ENCODE results near the gene ZNF420. TPM values are rescaled to one million over a fixed set of nuclear protein-coding genes. Genes with fewer than 3 reads are reported as not detected.

The ZNF420 gene
- total RNA-seq, 1 experiment from 2014 or later, result 14.6 TPM

DNA sequence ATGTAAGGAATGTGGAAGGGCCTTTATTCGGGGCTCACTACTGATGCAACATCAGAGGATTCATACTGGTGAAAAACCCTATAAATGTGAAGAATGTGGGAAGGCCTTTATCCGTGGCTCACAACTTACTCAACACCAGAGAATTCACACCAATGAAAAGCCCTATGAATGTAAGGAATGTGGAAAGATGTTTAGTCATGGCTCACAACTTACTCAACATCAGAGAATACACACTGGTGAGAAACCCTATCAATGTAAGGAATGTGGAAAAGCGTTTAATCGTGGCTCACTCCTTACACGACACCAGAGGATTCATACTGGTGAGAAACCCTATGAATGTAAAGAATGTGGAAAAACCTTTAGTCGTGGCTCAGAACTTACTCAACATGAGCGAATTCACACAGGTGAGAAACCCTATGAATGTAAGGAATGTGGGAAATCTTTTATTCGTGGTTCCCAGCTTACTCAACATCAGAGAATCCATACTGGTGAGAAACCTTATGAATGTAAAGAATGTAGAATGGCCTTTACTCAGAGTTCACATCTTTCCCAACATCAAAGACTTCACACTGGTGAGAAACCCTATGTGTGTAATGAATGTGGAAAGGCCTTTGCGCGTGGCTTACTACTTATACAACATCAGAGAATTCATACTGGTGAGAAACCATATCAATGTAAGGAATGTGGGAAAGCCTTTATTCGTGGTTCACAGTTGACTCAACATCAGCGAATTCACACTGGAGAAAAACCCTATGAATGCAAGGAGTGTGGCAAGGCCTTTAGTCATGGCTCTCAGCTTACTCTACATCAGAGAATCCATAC is 50.0 kb downstream of the ZNF420 start:
- DNase-seq (ENCODE audit: low read depth), result peak; percentile 29
- in situ Hi-C loops (cut with HindIII; ENCODE audit: low pct_unique_long_range_greater_than_20kb, low sequenced_read_pairs), result no loop called here

- in situ Hi-C loops (cut with HindIII; ENCODE audit: low pct_unique_long_range_greater_than_20kb, low sequenced_read_pairs), result no loop called here
- peak; percentile 28 for DNase-seq (ENCODE audit: low read depth)
These were observed 50.6 kb downstream of the ZNF420 start for GRCh38 chr19:37128821-37129177.

GRCh38 chr19:37136111-37136510 is 57.9 kb downstream of the ZNF420 start:
- no peak for DNase-seq (ENCODE audit: low read depth)
- in situ Hi-C loops (cut with HindIII; ENCODE audit: low pct_unique_long_range_greater_than_20kb, low sequenced_read_pairs), result no loop called here

- DNase-seq (ENCODE audit: low read depth), result no peak
- in situ Hi-C loops (cut with HindIII; ENCODE audit: low pct_unique_long_range_greater_than_20kb, low sequenced_read_pairs), result no loop called here
These were observed 70.0 kb downstream of the ZNF420 start for GRCh38 chr19:37148214-37148613.

DNA sequence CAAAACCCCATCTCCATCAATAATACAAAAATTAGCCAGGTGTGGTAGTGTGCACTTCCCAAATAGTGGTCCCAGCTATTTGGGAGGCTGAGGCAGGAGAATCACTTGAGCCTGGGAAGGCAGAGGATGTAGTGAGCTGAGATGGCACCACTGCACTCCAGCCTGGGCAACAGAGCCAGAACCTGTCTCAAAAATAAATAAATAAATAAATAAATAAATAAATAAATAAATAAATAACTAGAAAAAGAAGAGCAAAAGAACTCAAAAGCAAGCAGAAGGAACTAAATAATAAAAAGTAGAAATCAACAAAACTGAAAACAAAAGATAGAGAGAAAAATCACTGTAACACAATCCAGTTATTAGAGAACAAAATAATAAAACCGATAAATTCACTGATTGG is 81.9 kb downstream of the ZNF420 start:
- in situ Hi-C loops (cut with HindIII; ENCODE audit: low pct_unique_long_range_greater_than_20kb, low sequenced_read_pairs), result no loop called here
- no peak for DNase-seq (ENCODE audit: low read depth)

GRCh38 chr19:37165635-37166034 is 87.4 kb downstream of the ZNF420 start:
- in situ Hi-C loops (cut with HindIII; ENCODE audit: low pct_unique_long_range_greater_than_20kb, low sequenced_read_pairs), result no loop called here
- DNase-seq (ENCODE audit: low read depth), result no peak

DNA sequence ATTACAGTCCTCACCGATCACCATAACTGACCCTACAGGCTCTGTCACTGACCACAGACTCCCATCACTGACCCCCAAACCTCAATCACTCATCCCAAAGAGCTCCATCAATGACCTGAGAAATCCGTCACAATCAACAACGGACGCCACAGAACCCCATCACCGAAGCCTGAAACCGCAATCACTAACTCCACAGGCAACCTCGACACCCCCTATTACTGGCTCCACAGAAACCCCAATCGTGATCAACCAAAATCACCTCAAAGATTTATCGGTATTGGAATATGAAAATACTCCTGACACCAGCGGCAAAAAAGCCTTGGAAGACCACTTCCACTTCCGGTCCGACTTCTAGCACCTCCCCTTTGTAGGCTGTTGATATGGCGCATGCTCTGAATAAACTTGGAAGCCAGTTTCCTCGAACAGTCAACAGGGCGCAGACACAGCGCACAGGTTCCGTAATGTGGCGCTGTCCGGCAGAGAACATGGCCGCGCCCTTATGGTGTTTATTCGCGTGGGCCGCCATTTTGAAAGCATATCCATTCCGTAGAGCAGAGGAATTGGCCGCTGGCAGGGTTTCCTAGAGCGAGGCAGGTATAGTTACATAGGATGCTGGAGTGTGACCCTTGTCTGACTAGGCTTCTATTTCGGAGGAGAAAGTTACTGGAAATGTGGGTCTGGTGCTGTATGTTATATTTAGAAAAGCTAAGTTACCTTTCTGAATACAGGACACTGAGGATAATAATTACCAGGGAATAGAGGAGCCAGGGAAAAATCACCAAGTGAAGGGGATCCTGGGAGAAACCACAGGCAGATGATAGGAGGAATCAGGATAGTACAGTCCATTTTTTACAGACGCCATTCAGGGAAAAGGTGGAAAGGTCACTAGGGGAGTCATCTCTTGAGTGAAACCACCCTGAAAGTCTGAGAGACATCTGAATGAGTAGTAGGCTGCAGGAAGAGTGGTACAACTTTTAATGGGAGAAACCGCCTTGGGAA is 94.4 kb downstream of the ZNF420 start, which contains the start of gene ZNF585A:
Gene ZNF585A (minus strand): TSS at position 328 of the 999 bp plus-strand sequence. CDS start 2,785 bp downstream, outside the sequence.
- in situ Hi-C loops (cut with HindIII; ENCODE audit: low pct_unique_long_range_greater_than_20kb, low sequenced_read_pairs), result no loop called here
- DNase-seq (ENCODE audit: low read depth), result peak; percentile 97

Other genes starting within 250 kb of the ZNF420 start
- 0.49 and 8.4 TPM in 2 replicates for gene ZNF790, start 240.0 kb upstream of the ZNF420 start, total RNA-seq (2014; rRNA removed; shearing (Covaris generic); ENCODE audit: low replicate concordance)
- gene ZNF345, start 227.6 kb upstream of the ZNF420 start, total RNA-seq (2014; rRNA removed; shearing (Covaris generic); ENCODE audit: low replicate concordance), result 0.17 and 0.67 TPM in 2 replicates
- gene ZNF829, start 162.1 kb upstream of the ZNF420 start, total RNA-seq (2014; rRNA removed; shearing (Covaris generic); ENCODE audit: low replicate concordance), result 0.17 and 0.35 TPM in 2 replicates
- 3.7 and 6.7 TPM in 2 replicates for gene ZNF568, start 162.1 kb upstream of the ZNF420 start, total RNA-seq (2014; rRNA removed; shearing (Covaris generic); ENCODE audit: low replicate concordance)
- 12.2 and 21.4 TPM in 2 replicates for gene ZNF585A, start 94.3 kb downstream of the ZNF420 start, total RNA-seq (2014; rRNA removed; shearing (Covaris generic); ENCODE audit: low replicate concordance)
- 7.3 and 10.4 TPM in 2 replicates for gene ZNF585B, start 132.1 kb downstream of the ZNF420 start, total RNA-seq (2014; rRNA removed; shearing (Covaris generic); ENCODE audit: low replicate concordance)
- 2.8 and 11.6 TPM in 2 replicates for gene ZNF383, start 139.8 kb downstream of the ZNF420 start, total RNA-seq (2014; rRNA removed; shearing (Covaris generic); ENCODE audit: low replicate concordance)